Activated CD8-positive, alpha-beta memory T cell treated with anti-CD3 and anti-CD28 coated beads, Interleukin-2, amount 50 U/mL, for 1 hour (primary cell): ENCODE data around the gene CXCL3.

Source experiments
- DNase-seq: peaks from one replicate; pipeline ENCODE4 v3.0.0-alpha.2; 2020; ENCODE audit errors: extremely low read depth

CXCL3 gene

DNA sequence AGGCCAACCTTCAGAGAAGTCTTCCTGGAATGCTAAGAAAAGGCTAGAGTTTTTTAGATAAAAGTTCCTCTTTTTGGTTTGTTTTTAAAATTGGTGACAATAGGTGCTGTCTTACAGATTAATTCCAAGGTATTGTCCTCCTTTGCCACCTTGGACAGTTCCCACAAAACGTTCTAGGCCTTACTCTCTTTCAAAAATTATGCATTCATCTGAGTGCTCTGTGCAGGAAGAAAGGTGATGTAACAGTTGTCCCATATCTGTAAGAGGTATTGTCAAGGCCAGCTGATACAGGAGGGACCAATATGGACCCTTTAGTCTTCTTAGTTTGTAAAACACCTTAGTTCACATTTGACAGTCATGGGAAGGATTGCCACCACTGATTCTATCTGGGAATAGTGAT lies 24.2 kb downstream of the CXCL3 start:
- no peak for DNase-seq

GRCh38 chr4:74013264-74013663 lies 25.2 kb downstream of the CXCL3 start:
- no peak for DNase-seq

DNA sequence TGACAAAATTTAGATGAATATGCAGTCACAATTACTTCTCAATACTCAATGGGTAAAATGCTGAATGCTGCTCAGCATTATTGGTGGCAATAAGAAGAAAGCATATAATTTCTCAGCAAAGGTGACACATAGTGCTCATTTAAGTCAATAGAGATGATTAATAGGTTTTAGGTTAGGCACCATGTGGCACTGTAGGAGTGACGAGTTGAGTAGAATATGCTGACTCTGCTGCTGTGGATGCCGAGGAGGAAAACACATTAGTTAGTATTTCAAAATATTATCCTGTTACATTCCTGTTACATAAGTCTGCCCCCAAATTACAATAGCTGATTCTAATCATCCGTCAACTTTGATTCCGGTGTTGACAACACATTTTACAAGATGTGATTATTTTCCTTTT lies 26.4 kb downstream of the CXCL3 start:
- DNase-seq = no peak

GRCh38 chr4:74009307-74009706 lies 29.2 kb downstream of the CXCL3 start:
- DNase-seq = no peak

GRCh38 chr4:74006009-74006476 lies 32.4 kb downstream of the CXCL3 start:
- no peak for DNase-seq

DNA sequence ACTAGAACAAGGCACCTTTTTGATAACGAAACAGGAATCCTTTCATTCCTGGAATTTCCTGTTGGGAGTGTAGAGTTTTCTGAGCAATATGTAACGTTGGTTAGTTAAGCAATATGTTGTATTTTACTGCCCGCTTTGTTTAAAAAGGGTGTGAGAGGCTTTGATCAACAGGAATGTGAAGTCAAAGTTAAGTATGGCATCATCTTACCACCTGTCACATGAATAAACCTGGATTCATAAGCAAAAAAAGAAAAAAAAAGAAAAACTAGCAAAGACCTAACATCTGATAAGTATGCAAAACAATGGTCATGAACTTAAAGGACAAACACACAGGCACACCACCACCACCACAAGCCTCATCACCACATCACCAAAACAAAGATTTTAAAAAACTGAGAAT lies 33.0 kb downstream of the CXCL3 start:
- DNase-seq = no peak

- DNase-seq = no peak
Measured at GRCh38 chr4:74004668-74005067, 33.8 kb downstream of the CXCL3 start.

DNA sequence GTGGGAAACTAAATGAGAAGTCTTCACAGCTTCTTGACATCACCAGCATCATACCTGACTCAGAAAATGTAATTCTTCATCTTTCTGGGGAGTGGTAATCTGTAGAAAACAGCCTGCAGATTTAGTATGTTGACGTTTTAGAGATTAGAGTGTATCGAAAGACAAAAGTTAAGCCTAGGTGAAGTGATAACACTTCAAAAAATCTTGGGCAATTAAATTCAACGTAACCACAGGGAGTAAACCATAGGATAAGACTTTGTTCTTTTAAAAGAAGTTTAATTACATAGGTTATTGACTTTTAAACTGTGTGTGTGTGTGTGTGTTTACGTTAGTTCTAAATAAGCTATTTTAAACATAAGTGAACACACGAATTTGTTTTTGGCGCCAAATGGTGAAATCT lies 38.2 kb downstream of the CXCL3 start:
- no peak for DNase-seq

GRCh38 chr4:73998040-73999011 lies 40.2 kb downstream of the CXCL3 start, which contains the start of gene CXCL5:
CXCL5 (minus strand) TSS chr4:73998677; CDS start chr4:73998581, 96 bp downstream.
- no peak for DNase-seq

- DNase-seq = no peak
Measured at GRCh38 chr4:73992050-73992449, 46.4 kb downstream of the CXCL3 start.

- DNase-seq = no peak
Measured at GRCh38 chr4:73991742-73992000, 46.8 kb downstream of the CXCL3 start.

- no peak for DNase-seq
Measured at GRCh38 chr4:73990988-73991741, 47.3 kb downstream of the CXCL3 start.

DNA sequence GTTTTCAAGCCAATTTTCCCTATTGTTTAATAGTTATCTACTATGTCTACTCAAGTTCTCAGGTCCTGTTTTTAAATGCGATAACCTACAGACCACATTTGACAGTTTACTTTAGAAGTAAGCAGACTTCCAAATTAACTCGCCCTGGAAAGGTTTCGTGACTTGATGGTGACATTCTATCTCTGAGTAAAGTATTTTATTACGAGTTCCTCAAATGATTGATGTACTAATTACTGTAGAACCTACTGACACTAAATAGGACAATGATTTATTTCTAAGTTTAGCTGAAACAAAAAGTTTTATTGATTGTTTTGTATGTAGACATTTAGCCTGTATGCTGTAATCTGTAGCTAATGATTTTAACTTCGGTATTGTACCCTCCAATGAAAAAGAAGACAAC lies 48.6 kb downstream of the CXCL3 start:
- DNase-seq = no peak

GRCh38 chr4:73989031-73989430 lies 49.5 kb downstream of the CXCL3 start:
- no peak for DNase-seq

DNA sequence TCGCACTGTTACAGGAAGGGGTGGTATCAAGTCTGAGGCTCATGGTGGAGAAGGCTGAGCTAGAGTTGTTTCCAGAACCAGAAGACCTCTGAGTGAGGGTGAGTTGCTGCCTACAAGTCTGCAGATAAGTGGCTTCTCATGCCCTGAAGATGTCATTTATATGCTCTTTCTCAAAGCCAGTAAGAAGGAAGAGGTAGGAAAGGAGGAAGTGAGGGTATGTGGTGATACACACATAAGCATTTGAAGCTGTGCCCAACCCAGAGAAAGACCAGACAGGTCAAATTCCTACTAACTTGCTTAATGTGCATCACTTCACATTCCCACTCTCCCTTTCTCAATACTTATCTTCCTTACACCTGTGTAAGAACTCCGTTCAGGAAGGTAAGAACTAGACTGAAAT lies 50.4 kb downstream of the CXCL3 start, which contains the start of gene PPBP:
PPBP (minus strand) TSS at position 130 of the 400 bp plus-strand sequence; CDS start at position 43, 87 bp downstream.
- no peak for DNase-seq
